Measurements from ENCODE around the gene JAZF1.

The JAZF1 gene

DNA sequence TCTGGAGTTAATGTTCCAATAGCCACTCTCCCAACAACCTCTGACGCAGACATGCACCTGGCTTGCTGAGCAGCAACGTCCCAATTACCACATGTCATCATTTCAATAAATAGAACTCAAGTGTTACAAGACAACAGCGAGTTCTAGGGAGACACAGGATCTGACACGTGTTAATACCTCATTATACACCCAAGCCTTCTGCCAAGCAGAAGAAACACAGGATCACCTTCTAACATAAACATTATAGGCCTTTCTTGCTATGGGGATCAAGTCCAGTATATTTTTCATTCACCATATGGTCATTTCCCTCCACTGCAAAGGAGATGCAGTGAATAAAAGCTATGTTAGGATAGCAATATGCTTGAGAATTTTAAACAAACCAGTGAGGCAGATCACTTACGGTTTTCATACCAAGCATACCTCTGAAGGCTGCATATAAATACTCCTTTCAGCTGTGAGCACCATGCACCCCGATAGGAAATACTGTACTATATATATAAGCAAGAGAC lies 74.2 kb downstream of the JAZF1 start:
- DNase-seq (ENCODE audit: low read depth) = no peak

DNA sequence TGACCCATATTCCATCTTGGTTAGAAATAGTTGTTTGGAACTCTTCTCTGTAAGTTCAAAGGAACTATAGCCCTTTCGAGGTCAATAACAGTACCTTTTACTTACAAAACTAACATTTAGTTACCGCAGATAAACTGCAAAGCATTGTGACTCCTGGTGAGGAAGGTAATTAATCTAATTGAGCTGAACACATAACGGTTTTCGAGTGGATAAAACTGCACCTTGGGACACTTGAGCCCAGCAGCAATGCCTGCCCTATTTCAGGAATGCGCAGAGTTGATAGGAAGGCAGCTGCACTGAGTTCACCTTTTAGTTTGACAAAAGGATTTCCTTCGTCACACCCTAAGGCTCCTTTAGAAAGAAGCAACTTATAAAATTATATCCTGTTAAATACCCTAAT lies 75.4 kb downstream of the JAZF1 start:
- DNase-seq (ENCODE audit: low read depth) = no peak

DNA sequence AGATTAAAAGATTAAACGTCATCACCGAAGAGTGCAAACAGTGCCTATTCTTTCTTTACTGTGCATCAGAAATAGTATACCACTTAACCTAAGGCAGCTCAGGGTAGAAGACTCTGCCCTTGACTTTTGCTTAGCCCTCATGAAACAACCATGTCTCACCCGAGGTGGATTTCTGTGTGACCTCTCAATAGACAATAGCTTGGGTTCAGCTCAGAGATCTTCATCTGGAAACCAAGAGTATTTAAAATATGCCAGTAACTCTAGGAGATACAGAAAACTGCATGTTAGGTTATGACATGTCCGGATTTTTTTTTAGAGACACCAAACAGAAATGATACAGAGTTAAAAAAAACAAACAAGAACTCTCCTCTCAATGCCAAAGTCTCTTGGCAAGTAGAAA lies 75.8 kb downstream of the JAZF1 start:
- no peak for DNase-seq (ENCODE audit: low read depth)

GRCh38 chr7:28104041-28104541 lies 76.5 kb downstream of the JAZF1 start:
- DNase-seq (ENCODE audit: low read depth) = no peak

DNA sequence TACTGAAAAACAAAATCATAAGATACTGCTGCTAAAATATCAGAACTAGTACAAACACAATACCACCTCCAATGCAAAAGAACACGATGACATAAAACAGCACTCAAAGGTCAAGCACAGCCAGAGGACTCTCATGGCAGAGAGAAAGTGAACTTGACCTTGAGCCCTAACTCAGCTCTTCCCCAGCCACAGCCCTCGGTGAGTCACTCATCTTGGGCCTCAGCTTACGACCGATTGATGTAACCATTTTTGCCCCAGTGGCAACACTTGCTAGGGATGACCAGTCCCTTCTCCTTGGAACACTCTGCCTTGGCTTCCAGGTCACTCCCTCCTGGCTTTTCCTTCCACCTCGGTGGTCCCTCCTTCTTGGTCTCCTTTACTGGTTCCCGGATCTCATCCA lies 77.8 kb downstream of the JAZF1 start:
- DNase-seq (ENCODE audit: low read depth) = no peak

DNA sequence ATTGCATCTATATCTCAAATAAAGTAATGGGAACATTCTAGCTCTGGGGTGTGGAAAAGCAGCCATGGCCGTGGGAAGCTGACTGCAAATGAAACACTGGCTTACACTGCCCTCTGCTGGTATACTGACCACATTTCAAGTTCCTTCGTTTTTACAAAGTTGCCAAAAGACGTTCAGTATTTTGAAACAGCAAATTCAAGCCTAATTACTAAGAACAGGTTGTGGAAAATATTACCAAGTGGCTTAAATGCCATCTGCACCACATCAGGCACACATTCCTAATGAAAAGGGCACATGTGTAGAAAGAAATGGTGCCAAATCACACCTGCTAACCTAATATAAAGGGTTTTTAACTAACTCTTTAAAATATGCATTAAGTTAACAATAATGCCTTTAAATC lies 83.9 kb downstream of the JAZF1 start:
- DNase-seq (ENCODE audit: low read depth) = peak; percentile 24

DNA sequence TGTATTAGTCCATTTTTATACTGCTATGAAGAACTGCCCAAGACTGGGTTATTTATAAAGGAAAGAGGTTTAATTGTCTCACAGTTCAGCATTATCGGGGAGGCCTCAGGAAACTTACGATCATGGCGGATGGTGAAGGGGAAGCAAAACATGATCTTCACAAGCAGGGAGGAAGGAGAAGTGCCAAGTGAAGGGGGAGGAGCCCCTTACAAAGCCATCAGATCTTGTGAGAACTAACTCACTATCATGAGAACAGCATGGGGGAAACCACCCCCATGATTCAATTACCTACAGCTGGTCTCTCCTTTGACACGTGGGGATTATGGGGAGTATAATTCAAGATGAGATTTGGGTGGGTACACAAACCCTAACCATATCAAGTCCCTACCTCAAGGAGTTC lies 85.4 kb downstream of the JAZF1 start:
- DNase-seq (ENCODE audit: low read depth) = no peak

DNA sequence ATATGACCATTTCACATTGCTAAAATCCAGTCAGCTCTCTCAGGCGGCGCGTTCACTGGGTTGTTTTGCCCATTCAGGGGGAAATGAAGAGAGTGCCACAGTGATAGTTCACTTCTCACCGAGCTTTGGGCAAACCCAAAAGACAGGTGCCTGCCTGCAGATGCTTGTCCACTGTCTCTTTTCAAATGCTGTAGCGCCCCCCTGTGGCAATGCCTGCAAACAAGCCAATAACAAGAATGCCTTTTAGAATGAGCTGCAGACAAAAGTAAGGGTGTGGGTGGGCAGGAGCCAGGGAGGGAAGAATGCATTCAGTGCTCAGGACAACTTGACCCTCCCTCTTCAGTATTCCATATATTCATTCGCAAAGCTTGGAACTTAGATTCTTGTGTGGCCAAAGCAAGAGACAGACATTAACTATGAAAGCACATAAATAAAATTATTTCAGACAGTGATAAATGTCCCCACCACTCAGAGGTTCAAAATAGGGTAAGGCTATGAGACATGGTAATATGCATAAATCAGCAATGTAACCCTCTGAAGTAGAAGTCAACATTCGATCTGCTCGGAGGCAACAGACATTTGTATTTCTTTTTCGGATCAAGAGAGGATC lies 86.9 kb downstream of the JAZF1 start:
- no peak for DNase-seq (ENCODE audit: low read depth)

- DNase-seq (ENCODE audit: low read depth) = no peak
Observed at GRCh38 chr7:28091190-28091589, 89.4 kb downstream of the JAZF1 start.

DNA sequence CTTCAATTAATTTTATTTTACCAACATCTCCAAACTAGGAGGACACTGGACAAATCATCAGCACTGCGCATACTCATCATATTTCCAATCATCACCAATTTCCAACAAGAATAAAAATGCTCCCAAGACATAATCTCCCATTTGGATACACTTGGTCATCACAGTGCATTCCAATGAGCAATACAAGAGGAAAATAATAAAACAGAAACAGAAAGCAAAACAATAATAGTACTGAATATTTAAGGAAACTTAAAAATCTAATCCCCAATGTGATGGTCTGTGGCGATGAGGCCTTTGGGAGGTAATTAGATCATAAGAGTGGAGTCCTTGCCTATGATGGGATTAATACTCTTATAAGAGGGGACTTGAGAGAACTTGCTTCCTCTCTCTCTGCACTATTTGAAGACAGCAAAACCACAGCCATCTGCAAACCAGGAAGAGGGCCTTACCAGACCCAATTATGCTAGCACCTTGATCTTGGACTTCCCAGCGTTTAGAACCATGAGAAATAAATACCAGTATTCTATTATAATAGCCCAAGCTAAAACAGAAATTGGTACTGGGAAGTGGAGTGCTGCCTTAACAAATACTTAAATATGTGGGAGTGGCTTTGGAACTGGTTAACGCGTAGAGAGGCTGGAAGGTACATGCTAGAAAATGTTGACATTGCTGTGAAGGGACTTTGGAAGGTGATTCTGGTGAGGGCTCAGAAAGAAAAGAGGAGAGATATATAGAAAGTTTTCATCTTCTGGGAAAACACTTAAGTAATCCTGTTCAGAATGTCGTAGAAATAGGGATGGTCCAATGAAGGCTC lies 91.5 kb downstream of the JAZF1 start:
- DNase-seq (ENCODE audit: low read depth) = no peak

DNA sequence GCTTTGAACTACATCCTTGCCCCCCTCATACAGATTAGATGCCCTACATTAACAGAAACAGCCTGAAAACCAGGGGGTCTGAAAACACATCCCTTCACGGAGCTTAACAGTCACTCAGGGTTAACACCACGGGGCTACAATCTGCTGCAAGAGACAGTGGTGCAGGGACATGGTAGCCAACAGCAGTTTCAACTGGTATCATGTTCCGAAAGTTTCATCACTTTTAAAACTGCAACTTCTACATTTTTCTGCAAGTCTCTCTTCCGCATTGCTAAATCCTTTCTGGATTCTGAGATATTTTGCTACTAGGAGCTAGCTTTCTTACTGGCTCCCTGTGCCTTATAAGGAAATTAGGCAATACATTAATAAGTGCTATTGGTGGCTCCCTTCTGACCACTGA lies 92.6 kb downstream of the JAZF1 start:
- DNase-seq (ENCODE audit: low read depth) = no peak

DNA sequence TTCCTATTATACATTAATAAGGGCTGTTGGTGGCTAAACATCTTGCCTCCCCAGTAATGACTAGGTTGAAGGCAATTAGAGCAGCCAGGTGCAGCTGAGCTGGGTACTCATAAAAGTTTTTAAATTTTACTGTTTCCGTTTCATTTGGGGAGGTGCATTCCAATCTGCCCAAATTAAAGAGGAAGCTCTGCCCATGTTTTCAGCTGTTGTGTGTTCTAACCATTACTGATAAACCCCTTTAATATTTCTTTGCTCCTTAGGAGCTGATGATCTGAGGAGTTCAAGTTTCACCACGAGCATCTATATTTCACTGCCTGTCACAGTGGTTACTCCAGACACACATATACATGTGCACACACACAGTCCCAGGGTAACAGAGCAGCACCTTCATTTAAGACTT lies 94.4 kb downstream of the JAZF1 start:
- DNase-seq (ENCODE audit: low read depth) = no peak

- DNase-seq (ENCODE audit: low read depth) = no peak
Observed at GRCh38 chr7:28083998-28084985, 96.3 kb downstream of the JAZF1 start.

- no peak for DNase-seq (ENCODE audit: low read depth)
Observed at GRCh38 chr7:28083164-28083997, 97.2 kb downstream of the JAZF1 start.

GRCh38 chr7:28082071-28082470 lies 98.5 kb downstream of the JAZF1 start:
- DNase-seq (ENCODE audit: low read depth) = no peak

DNA sequence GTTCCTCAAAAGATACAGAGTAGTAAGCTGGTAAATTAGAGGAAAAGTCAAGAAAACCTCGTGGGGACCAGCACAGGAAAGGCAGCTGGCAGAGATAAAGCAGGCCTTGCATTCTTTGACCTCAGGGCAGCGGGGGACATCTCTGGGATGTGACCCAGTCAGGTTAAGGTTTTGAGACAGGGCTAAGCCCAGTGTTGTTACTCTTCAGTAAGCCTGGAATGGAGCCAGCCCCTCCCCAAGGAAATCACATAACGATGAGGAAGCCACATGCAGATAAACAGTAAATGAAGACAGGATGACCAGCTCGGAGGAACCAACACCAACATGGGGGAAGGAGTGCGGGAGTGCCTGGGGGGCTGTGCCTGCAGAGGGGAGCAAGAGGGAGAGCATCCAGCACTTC lies 99.6 kb downstream of the JAZF1 start:
- DNase-seq (ENCODE audit: low read depth) = no peak

- no peak for DNase-seq (ENCODE audit: low read depth)
Observed at GRCh38 chr7:28078036-28078901, 102.3 kb downstream of the JAZF1 start.

DNA sequence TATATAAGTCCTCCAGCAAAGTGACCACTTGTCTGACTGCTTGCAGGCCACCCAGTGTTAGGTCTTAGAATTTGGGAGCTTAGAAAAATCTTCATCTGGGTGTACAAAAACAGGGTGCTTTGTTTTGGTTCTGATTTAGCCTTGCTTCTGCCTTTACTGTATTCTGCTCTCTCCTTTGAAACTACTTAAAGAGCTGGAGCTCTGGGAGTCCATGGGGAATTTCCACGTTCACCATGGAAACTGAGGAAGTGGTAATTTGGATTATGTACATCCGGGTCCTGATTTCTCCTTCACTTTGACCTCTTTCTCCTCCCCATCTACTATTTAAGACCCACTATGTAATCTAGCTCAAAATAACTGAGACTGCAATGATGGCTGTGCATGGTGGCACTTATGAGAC lies 103.0 kb downstream of the JAZF1 start:
- no peak for DNase-seq (ENCODE audit: low read depth)

DNA sequence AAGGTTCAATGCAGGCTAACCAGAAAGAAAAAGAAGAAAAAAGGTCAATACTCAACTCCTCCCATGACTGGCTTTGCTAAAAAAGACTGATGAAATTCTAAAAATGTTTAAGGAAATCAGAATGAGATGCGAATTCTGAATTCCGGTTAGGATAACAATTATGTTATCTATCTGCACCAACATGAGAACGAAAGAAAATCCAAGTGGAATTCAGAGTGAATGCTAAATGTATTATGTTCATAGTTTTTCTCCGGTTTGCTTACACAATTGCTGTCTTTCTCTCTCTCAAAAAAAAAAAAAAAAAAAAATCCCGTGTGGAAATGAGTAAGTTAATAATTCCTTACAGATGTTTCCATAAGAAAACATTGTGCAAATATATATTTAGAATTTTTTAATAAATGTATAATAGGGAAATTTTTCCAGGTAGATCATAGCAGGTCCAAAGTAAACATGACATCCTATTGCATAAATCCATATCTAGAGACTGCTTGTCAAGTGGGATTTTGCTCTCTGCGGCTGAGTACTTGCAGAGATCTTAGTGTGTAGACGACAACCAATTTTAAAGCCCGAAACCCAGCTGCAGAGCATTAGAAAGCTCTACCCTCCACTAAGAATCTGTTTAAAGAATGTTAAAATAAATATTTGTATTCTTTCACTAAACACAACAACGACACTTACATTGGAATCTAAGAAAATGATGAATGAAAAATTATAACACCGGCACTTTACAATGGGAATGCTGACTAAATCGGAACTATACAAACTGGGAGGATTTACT lies 104.0 kb downstream of the JAZF1 start:
- DNase-seq (ENCODE audit: low read depth) = no peak
